Measurements from ENCODE around the gene ITGAV.

The ITGAV gene

DNA sequence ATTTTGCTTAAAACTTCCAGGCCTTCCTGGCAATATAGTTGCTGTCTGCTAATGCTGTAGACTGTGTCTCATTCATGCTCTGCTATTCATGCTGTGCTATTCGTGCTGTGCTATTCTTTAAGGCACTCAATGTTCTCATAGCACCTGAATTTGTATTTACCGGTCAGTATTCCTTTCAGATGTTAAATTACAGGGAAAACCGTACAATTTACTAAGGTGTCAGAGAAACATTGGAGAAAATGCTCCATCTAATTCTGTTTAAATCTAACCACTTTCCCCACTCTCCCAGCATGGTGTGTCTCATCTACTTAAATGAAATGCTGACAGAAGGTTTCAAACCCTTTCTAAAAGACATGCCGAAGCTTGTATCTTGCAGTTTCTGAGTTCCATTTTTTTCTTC is 129.0 kb downstream of the ITGAV start:
- DNase-seq (ENCODE audit: low spot score), result no peak
- in situ Hi-C loops (cut with MboI; ENCODE audit: low sequenced_read_pairs, unreplicated experiment), result no loop called here
- TF ChIP-seq CTCF (IDR thresholded peaks at IDR 0.05; ENCODE audit: borderline replicate concordance, control extremely low read depth, extremely low read depth, insufficient read depth, missing control alignments), result no peak

GRCh38 chr2:186721956-186722355 is 132.1 kb downstream of the ITGAV start:
- in situ Hi-C loops (cut with MboI; ENCODE audit: low sequenced_read_pairs, unreplicated experiment), result no loop called here
- no peak for TF ChIP-seq CTCF (IDR thresholded peaks at IDR 0.05; ENCODE audit: borderline replicate concordance, control extremely low read depth, extremely low read depth, insufficient read depth, missing control alignments)
- no peak for DNase-seq (ENCODE audit: low spot score)

- TF ChIP-seq CTCF (IDR thresholded peaks at IDR 0.05; ENCODE audit: borderline replicate concordance, control extremely low read depth, extremely low read depth, insufficient read depth, missing control alignments), result no peak
- no peak for DNase-seq (ENCODE audit: low spot score)
- in situ Hi-C loops (cut with MboI; ENCODE audit: low sequenced_read_pairs, unreplicated experiment), result no loop called here
Measured at GRCh38 chr2:186724736-186725135, 134.9 kb downstream of the ITGAV start.

GRCh38 chr2:186725783-186726182 is 135.9 kb downstream of the ITGAV start:
- no peak for DNase-seq (ENCODE audit: low spot score)
- TF ChIP-seq CTCF (IDR thresholded peaks at IDR 0.05; ENCODE audit: borderline replicate concordance, control extremely low read depth, extremely low read depth, insufficient read depth, missing control alignments), result no peak
- in situ Hi-C loops (cut with MboI; ENCODE audit: low sequenced_read_pairs, unreplicated experiment), result no loop called here

DNA sequence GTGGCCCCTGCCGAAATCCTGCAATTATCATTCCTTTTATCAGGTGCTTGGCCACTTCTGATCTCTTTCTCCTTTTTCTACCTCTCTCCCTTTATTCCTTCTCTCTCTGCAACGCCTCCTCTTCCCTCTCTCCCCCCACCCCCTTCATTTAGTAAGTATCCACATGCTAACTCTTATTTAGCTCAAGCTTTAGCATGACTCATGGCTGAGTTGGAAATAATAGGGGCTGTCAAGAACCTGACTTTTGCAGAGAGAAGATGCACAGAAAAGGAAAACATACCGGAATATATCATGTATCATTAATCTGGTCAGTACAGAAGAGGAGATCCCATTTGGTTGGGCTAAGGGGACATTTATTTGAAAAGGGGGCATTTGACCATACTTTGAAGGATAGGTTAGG is 137.1 kb downstream of the ITGAV start:
- in situ Hi-C loops (cut with MboI; ENCODE audit: low sequenced_read_pairs, unreplicated experiment), result no loop called here
- no peak for DNase-seq (ENCODE audit: low spot score)
- TF ChIP-seq CTCF (IDR thresholded peaks at IDR 0.05; ENCODE audit: borderline replicate concordance, control extremely low read depth, extremely low read depth, insufficient read depth, missing control alignments), result no peak

DNA sequence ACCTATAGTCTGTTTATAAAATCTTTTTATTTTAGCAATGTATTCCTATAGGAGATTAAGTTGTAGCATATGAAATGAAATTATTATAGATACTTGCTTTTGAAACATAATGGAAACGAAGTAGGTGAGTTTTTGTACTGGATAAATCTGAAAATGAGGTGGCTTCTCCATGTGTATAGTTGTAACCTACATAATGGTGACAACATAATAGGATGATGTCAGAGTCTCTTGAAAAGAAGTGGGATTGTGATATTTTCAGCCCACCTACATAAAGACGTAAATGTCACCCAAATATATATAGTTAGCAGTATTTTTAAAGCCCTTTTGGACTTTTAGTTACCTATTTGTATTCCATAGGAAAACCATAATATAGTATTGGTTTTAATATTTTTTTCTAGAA is 138.8 kb downstream of the ITGAV start:
- DNase-seq (ENCODE audit: low spot score), result no peak
- in situ Hi-C loops (cut with MboI; ENCODE audit: low sequenced_read_pairs, unreplicated experiment), result no loop called here
- TF ChIP-seq CTCF (IDR thresholded peaks at IDR 0.05; ENCODE audit: borderline replicate concordance, control extremely low read depth, extremely low read depth, insufficient read depth, missing control alignments), result no peak
